OCI-LY3 (cell line): ENCODE data around the gene USP28.
"Not testable (repeated sequence)": the region's sequence is repeated elsewhere in the genome, so short reads cannot be mapped to it uniquely, and the experiment has no call there.

Experiments
- H2AFZ ChIP-seq: fragments of 200-600, 300-600 bp; shearing (Covaris generic); 2 replicates; pipeline ENCODE4 v1.6.0; 2014; ENCODE audit warnings: antibody characterized with exemption, low read depth, low read length
- H3K27ac ChIP-seq: fragments of 200-600, 300-600 bp; sonication (generic); 2 replicates; pipeline ENCODE4 v1.5.1; 2014; ENCODE audit warnings: mild to moderate bottlenecking, low read length, moderate library complexity, mixed read lengths
- H3K27me3 ChIP-seq: fragments of 200-600, 300-600 bp; sonication (generic); 2 replicates; pipeline ENCODE4 v1.6.1; 2014; ENCODE audit warnings: low read depth, low read length, mixed read lengths
- H3K36me3 ChIP-seq: fragments of 200-600, 300-600 bp; sonication (generic); replicated peaks from 2 replicates; pipeline ENCODE3; 2014; ENCODE audit warnings: low read depth, low read length, mixed read lengths
- H3K4me1 ChIP-seq: fragments of 300-600, 200-600 bp; sonication (generic); 2 replicates; pipeline ENCODE4 v1.6.1; 2014; ENCODE audit warnings: low read length, mixed read lengths
- H3K4me2 ChIP-seq: fragments of 200-600, 300-600 bp; sonication (generic); 2 replicates; pipeline ENCODE4 v1.6.1; 2014; ENCODE audit warnings: low read length, mixed read lengths
- H3K4me3 ChIP-seq: fragments of 300-600, 200-600 bp; sonication (generic); 2 replicates; pipeline ENCODE4 v1.5.1; 2014; ENCODE audit warnings: antibody characterized with exemption, mild to moderate bottlenecking, low read length, moderate library complexity
- H3K79me2 ChIP-seq: fragments of 300-600, 200-600 bp; shearing (Covaris generic); 2 replicates; pipeline ENCODE4 v1.6.1; 2014; ENCODE audit warnings: mild to moderate bottlenecking, low read length, mixed read lengths
- H3K9ac ChIP-seq: fragments of 300-600, 200-600 bp; shearing (Covaris generic); 2 replicates; pipeline ENCODE4 v1.6.0; 2014; ENCODE audit warnings: mild to moderate bottlenecking, low read length, moderate library complexity
- H3K9me3 ChIP-seq: fragments of 200-600, 300-600 bp; shearing (Covaris generic); 2 replicates; pipeline ENCODE4 v1.6.1; 2014; ENCODE audit warnings: low read length, mixed read lengths; ENCODE audit not compliant: insufficient read depth
- H4K20me1 ChIP-seq: fragments of 200-600, 300-600 bp; sonication (generic); 2 replicates; pipeline ENCODE4 v1.6.1; 2016; ENCODE audit warnings: low read length, mixed read lengths; ENCODE audit not compliant: insufficient read depth
- CTCF ChIP-seq: fragments of 200-600, 300-600 bp; sonication (generic); IDR thresholded peaks from 2 replicates; pipeline ENCODE4 v1.5.1; 2014; ENCODE audit warnings: antibody characterized with exemption, low read length, low read depth
- EZH2phosphoT487 ChIP-seq: fragments of 200-600 bp; shearing (Covaris generic); IDR thresholded peaks from 2 replicates; pipeline ENCODE4 v1.6.1; 2018; ENCODE audit warnings: antibody characterized with exemption, mixed run types, low read depth

Gene USP28

GRCh38 chr11:113881856-113882255 lies 6.5 kb upstream of the USP28 start:
- H2AFZ ChIP-seq = no peak overlapping the region
- no peak overlapping the region for H3K27ac ChIP-seq
- no peaks in the 10 kb centered on the region for H3K36me3 ChIP-seq
- H3K4me2 ChIP-seq = no peak overlapping the region
- H3K4me1 ChIP-seq = peaks cover 27% of the 10 kb centered on the region
- no peaks in the 10 kb centered on the region for H3K9me3 ChIP-seq
- H3K9ac ChIP-seq = no peak overlapping the region
- no peaks in the 10 kb centered on the region for H3K27me3 ChIP-seq
- no peaks in the 10 kb centered on the region for H4K20me1 ChIP-seq
- no peak for TF ChIP-seq CTCF
- no peak for TF ChIP-seq EZH2phosphoT487
- no peaks in the 10 kb centered on the region for H3K79me2 ChIP-seq
- no peak overlapping the region for H3K4me3 ChIP-seq

- no peak overlapping the region for H3K4me3 ChIP-seq
- peaks cover 28% of the 10 kb centered on the region for H3K4me1 ChIP-seq
- no peaks in the 10 kb centered on the region for H4K20me1 ChIP-seq
- no peak overlapping the region for H3K9ac ChIP-seq
- no peak overlapping the region for H3K4me2 ChIP-seq
- H3K27ac ChIP-seq = no peak overlapping the region
- H3K27me3 ChIP-seq = no peaks in the 10 kb centered on the region
- no peaks in the 10 kb centered on the region for H3K79me2 ChIP-seq
- no peak for TF ChIP-seq EZH2phosphoT487
- TF ChIP-seq CTCF = no peak
- no peaks in the 10 kb centered on the region for H3K36me3 ChIP-seq
- no peaks in the 10 kb centered on the region for H3K9me3 ChIP-seq
- H2AFZ ChIP-seq = no peak overlapping the region
These were observed 5.6 kb upstream of the USP28 start for GRCh38 chr11:113880971-113881370.

GRCh38 chr11:113879446-113879845 lies 4.1 kb upstream of the USP28 start:
- H3K4me2 ChIP-seq, H2AFZ ChIP-seq, H3K9me3 ChIP-seq, H3K27ac ChIP-seq, H4K20me1 ChIP-seq, H3K9ac ChIP-seq, H3K36me3 ChIP-seq, H3K4me3 ChIP-seq, H3K27me3 ChIP-seq, H3K79me2 ChIP-seq: not testable (repeated sequence)
- H3K4me1 ChIP-seq = peaks cover 19% of the 10 kb centered on the region

GRCh38 chr11:113877670-113878055 lies 2.3 kb upstream of the USP28 start:
- Histone ChIP-seq H4K20me1 (peaks cover 4% of the 10 kb centered on the region; the same call in 1 of the 2 replicates), H3K9me3 (no peaks in the 10 kb centered on the region), H3K4me1 (peaks cover 17% of the 10 kb centered on the region), H3K27me3 (no peaks in the 10 kb centered on the region), H3K9ac (no peak overlapping the region), H3K27ac (no peak overlapping the region), H3K36me3 (peaks cover 8% of the 10 kb centered on the region), H3K79me2 (peaks cover 21% of the 10 kb centered on the region), H2AFZ (no peak overlapping the region), H3K4me3 (no peak overlapping the region), H3K4me2 (no peak overlapping the region)
- TF ChIP-seq CTCF (no peak), EZH2phosphoT487 (no peak)
